Measurements from ENCODE around the gene GDA. TPM values are rescaled to one million over a fixed set of nuclear protein-coding genes. Genes with fewer than 3 reads are reported as not detected.
A peak's percentile ranks its signal among the peaks of the same experiment; 100 is the strongest.

The GDA gene
- total and polyA plus RNA-seq, 9 of the 15 experiments (the other 6 are each of a cell fraction or from before 2014, with no cell fraction given), result 4.5 to 18.0 (median 12.7) TPM

- no peak overlapping the region for H3K4me3 ChIP-seq
- no peak overlapping the region for H3K4me2 ChIP-seq (ENCODE audit: insufficient read depth, low read length)
- ChIA-PET POLR2A (interaction anchor here (0.7 kb wide), 1 partner anchor 14 kb away, joined by 3 read pairs; no protein-coding TSS in a partner anchor), CTCF (ENCODE audit: low intra/inter-chr PET ratio) (no interaction called here)
- no peaks in the 10 kb centered on the region for H3K9me1 ChIP-seq (ENCODE audit: control insufficient read depth, insufficient read depth, low read length)
- no peaks in the 10 kb centered on the region for H3K36me3 ChIP-seq (ENCODE audit: control insufficient read depth, insufficient read depth, low read length)
- in situ Hi-C loops (cut with MboI) (no loop called here), intact Hi-C loops (cut with micrococcal nuclease) (no loop called here)
- no peaks in the 10 kb centered on the region for H3K79me2 ChIP-seq (ENCODE audit: control insufficient read depth, insufficient read depth, low read length)
- TF ChIP-seq RBM25 (IDR thresholded peaks at IDR 0.05; ENCODE audit: low read depth, low read length, severe bottlenecking) (no peak), MYNN (IDR thresholded peaks at IDR 0.05) (no peak), MYNN (CRISPR knock-in tag; IDR thresholded peaks at IDR 0.05) (no peak)
- no peak for DNase-seq (ENCODE audit: extremely low read depth in 1 of 4, low spot score in 3 of 4)
- H3K27me3 ChIP-seq (ENCODE audit: control insufficient read depth in 2 of 2, insufficient read depth in 2 of 2, low read length in 2 of 2), result no peaks in the 10 kb centered on the region
- no peak for FAIRE-seq
- no peak; the same call in 1 of the 3 replicates for ATAC-seq
- H4K20me1 ChIP-seq (replicated peaks; ENCODE audit: control insufficient read depth, insufficient read depth, low read length), result no peaks in the 10 kb centered on the region
- no peak overlapping the region for H3K27ac ChIP-seq (ENCODE audit: extremely low read depth, low read depth, low read length)
- no peaks in the 10 kb centered on the region for H3K9me3 ChIP-seq (replicated peaks; ENCODE audit: control insufficient read depth, insufficient read depth, low read depth, low read length)
- no peak overlapping the region for H3K9ac ChIP-seq (ENCODE audit: insufficient read depth in 1 of 2, low read depth in 2 of 2, low read length in 2 of 2)
- no peak overlapping the region for H2AFZ ChIP-seq (ENCODE audit: low read depth, low read length)
- 33% methylated on average over 1 of the region's 1 CpG for WGBS (ENCODE audit: insufficient coverage, low coverage, missing lambda C conversion rate)
- BruUV-seq (replicated peaks), result no TSS peak
- H3K4me1 ChIP-seq (replicated peaks in 1 of 2; ENCODE audit: control insufficient read depth in 2 of 2, insufficient read depth in 2 of 2, low read length in 2 of 2), result no peaks in the 10 kb centered on the region; a peak in 1 of 5 replicates
Observed at GRCh38 chr9:72188232-72188631, 39.0 kb downstream of the GDA start.

GRCh38 chr9:72193478-72193881, 44.2 kb downstream of the GDA start:
- H3K27me3 ChIP-seq (ENCODE audit: control insufficient read depth in 2 of 2, insufficient read depth in 2 of 2, low read length in 2 of 2), result no peaks in the 10 kb centered on the region
- H4K20me1 ChIP-seq (replicated peaks; ENCODE audit: control insufficient read depth, insufficient read depth, low read length), result no peaks in the 10 kb centered on the region
- 40% methylated on average over 5 of the region's 5 CpGs for WGBS (ENCODE audit: insufficient coverage, low coverage, missing lambda C conversion rate)
- H3K4me2 ChIP-seq (ENCODE audit: insufficient read depth, low read length), result no peak overlapping the region
- FAIRE-seq (no peak), DNase-seq (ENCODE audit: extremely low read depth in 1 of 4, low spot score in 3 of 4) (peak in 1 of 4 experiments; percentile 15), ATAC-seq (peak; percentile 67)
- no TSS peak for BruUV-seq (replicated peaks)
- no peak overlapping the region for H3K4me3 ChIP-seq
- H3K27ac ChIP-seq (ENCODE audit: extremely low read depth, low read depth, low read length), result no peak overlapping the region
- ChIA-PET CTCF (ENCODE audit: low intra/inter-chr PET ratio) (no interaction called here), POLR2A (no interaction called here)
- intact Hi-C loops (cut with micrococcal nuclease) (no loop called here), in situ Hi-C loops (cut with MboI) (no loop called here)
- H3K79me2 ChIP-seq (ENCODE audit: control insufficient read depth, insufficient read depth, low read length), result no peaks in the 10 kb centered on the region
- no peaks in the 10 kb centered on the region; a peak in 2 of 5 replicates for H3K4me1 ChIP-seq (replicated peaks in 1 of 2; ENCODE audit: control insufficient read depth in 2 of 2, insufficient read depth in 2 of 2, low read length in 2 of 2)
- H3K36me3 ChIP-seq (ENCODE audit: control insufficient read depth, insufficient read depth, low read length), result peaks cover 8% of the 10 kb centered on the region; the same call in 1 of the 3 replicates
- no peak overlapping the region; a peak in 1 of 4 replicates for H3K9ac ChIP-seq (ENCODE audit: insufficient read depth in 1 of 2, low read depth in 2 of 2, low read length in 2 of 2)
- no peak overlapping the region for H2AFZ ChIP-seq (ENCODE audit: low read depth, low read length)
- TF ChIP-seq NCOA6 (IDR thresholded peaks at IDR 0.05) (no peak), NR1H2 (CRISPR knock-in tag; IDR thresholded peaks at IDR 0.05) (no peak), CBFA2T3 (IDR thresholded peaks at IDR 0.05) (0 out of 2 replicates have a peak, but pooled peaks have one; percentile 11)
- no peaks in the 10 kb centered on the region for H3K9me3 ChIP-seq (replicated peaks; ENCODE audit: control insufficient read depth, insufficient read depth, low read depth, low read length)
- H3K9me1 ChIP-seq (ENCODE audit: control insufficient read depth, insufficient read depth, low read length), result no peaks in the 10 kb centered on the region
